ENCODE results near the gene MAN2B2.

MAN2B2 gene

DNA sequence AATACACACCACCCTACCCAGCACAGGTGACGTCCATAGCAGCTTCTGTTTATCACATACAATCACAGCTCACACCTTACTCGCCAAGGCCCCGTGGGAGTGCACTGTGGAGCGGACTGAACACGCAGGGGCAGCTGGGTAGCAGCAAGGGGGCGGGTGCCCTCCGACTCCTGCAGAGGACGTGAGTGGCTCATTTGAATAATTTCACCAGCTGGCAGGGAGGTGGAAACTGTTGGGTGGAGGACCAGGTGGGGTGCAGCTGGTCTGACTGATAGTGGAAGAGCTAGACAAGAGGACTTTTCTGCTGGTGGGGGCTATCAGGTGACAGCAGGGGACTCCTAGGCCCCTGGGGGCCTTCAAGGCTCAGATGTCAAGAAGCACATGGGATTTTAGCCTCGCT, 16.3 kb downstream of the MAN2B2 start:
- no peaks in the 10 kb centered on the region for H3K9me3 ChIP-seq
- no peak overlapping the region for H3K4me3 ChIP-seq
- no peak for TF ChIP-seq Cebpa-rat (IDR thresholded peaks at IDR 0.05)
- H3K27ac ChIP-seq: peak overlapping the region; percentile 58
- no peaks in the 10 kb centered on the region for H4K20me1 ChIP-seq
- peaks cover 39% of the 10 kb centered on the region for H3K36me3 ChIP-seq
- no peak overlapping the region for H3K9ac ChIP-seq
- H3K4me2 ChIP-seq: peak overlapping the region; percentile 70
- H3K4me1 ChIP-seq: peaks cover 19% of the 10 kb centered on the region
- H3K27me3 ChIP-seq: no peaks in the 10 kb centered on the region

DNA sequence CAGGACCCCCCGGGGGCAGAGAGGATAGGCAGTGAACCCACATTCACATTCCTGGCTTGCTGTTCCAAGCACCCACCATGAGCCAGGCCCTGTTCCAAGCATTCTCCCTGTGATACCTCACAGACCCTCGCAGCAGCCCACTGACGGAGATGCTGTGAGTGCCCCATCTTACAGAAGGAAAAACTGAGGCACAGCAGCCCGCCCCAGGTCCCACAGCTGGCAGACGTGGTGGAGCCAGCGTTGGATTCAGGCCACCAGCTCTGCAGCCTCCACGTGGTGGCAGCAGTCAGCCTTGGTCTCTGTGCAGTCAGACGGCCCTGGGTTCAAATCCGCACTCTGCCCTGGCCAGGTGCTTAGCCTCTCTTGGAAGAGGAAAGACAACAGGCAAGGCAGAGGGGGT, 16.8 kb downstream of the MAN2B2 start:
- Histone ChIP-seq H3K9me3 (no peaks in the 10 kb centered on the region), H3K9ac (no peak overlapping the region), H3K4me2 (peak overlapping the region; percentile 70), H3K36me3 (peaks cover 39% of the 10 kb centered on the region), H4K20me1 (no peaks in the 10 kb centered on the region), H3K4me1 (peaks cover 24% of the 10 kb centered on the region), H3K4me3 (no peak overlapping the region), H3K27ac (peak overlapping the region; percentile 58), H3K27me3 (no peaks in the 10 kb centered on the region)
- no peak for TF ChIP-seq Cebpa-rat (IDR thresholded peaks at IDR 0.05)

DNA sequence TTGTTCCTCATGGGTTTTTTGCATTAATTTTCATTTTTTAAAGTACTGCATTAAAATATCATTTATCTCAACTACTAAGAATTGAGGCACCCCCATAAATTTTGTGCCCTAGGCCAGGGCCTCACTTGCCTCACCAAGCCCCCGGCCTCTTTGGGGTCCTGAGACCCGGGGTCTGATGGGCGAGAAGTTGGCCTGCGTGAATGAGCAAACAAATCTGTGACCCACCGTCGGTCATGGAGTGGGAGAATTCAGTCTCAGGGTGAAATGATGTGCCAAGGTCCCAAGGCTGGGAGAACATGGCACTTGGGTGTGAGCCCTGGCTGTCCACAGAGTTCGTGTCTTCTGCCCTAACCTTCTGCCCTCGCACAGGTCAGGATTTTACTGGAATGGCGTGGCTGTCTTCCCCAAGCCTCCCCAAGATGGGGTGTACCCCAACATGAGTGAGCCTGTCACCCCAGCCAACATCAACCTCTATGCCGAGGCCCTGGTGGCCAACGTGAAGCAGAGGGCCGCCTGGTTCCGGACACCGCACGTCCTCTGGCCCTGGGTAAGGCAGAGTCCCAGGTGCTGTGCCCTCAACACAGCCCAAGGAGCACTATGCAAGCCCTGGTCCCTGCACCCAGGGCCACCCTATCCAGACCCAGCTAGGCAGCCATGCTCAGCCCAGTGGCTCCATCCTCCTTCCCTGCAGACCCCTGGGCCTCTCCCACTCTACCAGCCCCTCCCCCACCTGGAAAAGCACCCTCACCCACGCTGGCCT, 18.0 kb downstream of the MAN2B2 start:
- H3K27ac ChIP-seq: no peak overlapping the region
- TF ChIP-seq Cebpa-rat (IDR thresholded peaks at IDR 0.05): no peak
- H3K4me3 ChIP-seq: no peak overlapping the region
- H4K20me1 ChIP-seq: no peaks in the 10 kb centered on the region
- no peaks in the 10 kb centered on the region for H3K27me3 ChIP-seq
- no peak overlapping the region for H3K4me2 ChIP-seq
- peaks cover 36% of the 10 kb centered on the region for H3K4me1 ChIP-seq
- no peaks in the 10 kb centered on the region for H3K9me3 ChIP-seq
- peaks cover 32% of the 10 kb centered on the region for H3K36me3 ChIP-seq
- H3K9ac ChIP-seq: no peak overlapping the region

DNA sequence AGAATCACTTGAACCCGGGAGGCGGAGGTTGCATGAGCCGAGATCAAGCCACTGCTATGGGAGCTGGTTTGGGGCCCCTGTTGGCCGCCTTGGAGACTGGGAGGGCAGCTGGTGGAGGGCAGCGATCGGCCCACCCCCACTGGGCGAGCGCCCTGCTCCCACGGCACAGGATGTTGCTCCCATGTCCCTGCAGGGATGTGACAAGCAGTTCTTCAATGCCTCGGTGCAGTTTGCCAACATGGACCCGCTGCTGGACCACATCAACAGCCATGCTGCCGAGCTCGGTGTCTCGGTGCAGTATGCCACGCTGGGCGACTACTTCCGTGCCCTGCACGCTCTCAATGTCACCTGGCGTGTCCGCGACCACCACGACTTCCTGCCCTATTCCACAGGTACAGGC, 19.4 kb downstream of the MAN2B2 start:
- Histone ChIP-seq H3K9ac (no peak overlapping the region), H3K4me1 (peaks cover 49% of the 10 kb centered on the region), H3K36me3 (peaks cover 29% of the 10 kb centered on the region), H3K27me3 (no peaks in the 10 kb centered on the region), H4K20me1 (no peaks in the 10 kb centered on the region), H3K4me3 (no peak overlapping the region), H3K9me3 (no peaks in the 10 kb centered on the region), H3K27ac (no peak overlapping the region), H3K4me2 (no peak overlapping the region)
- no peak for TF ChIP-seq Cebpa-rat (IDR thresholded peaks at IDR 0.05)

- no peak for TF ChIP-seq Cebpa-rat (IDR thresholded peaks at IDR 0.05)
These were observed 19.9 kb downstream of the MAN2B2 start for GRCh38 chr4:6594826-6595355.

GRCh38 chr4:6595897-6596537, 21.0 kb downstream of the MAN2B2 start:
- no peak overlapping the region for H3K4me3 ChIP-seq
- TF ChIP-seq Cebpa-rat (IDR thresholded peaks at IDR 0.05): no peak
- peak overlapping the region; percentile 86 for H3K4me2 ChIP-seq
- no peaks in the 10 kb centered on the region for H3K9me3 ChIP-seq
- H3K4me1 ChIP-seq: peaks cover 63% of the 10 kb centered on the region
- no peaks in the 10 kb centered on the region for H3K27me3 ChIP-seq
- no peaks in the 10 kb centered on the region for H4K20me1 ChIP-seq
- H3K9ac ChIP-seq: 0 out of 2 replicates have a peak overlapping the region, but pooled peaks have one; percentile 3
- H3K36me3 ChIP-seq: peaks cover 25% of the 10 kb centered on the region
- peak overlapping the region; percentile 84; the same call in 1 of the 2 replicates for H3K27ac ChIP-seq

More at GRCh38 chr4:6594826-6595355, 19.9 kb downstream of the MAN2B2 start:
- H3K4me3 ChIP-seq: no peak overlapping the region
- H3K27ac ChIP-seq: no peak overlapping the region
- H3K9me3 ChIP-seq: no peaks in the 10 kb centered on the region
- H4K20me1 ChIP-seq: no peaks in the 10 kb centered on the region
- H3K4me2 ChIP-seq: no peak overlapping the region
- H3K27me3 ChIP-seq: no peaks in the 10 kb centered on the region
- H3K4me1 ChIP-seq: peaks cover 55% of the 10 kb centered on the region
- H3K36me3 ChIP-seq: peaks cover 25% of the 10 kb centered on the region
- no peak overlapping the region for H3K9ac ChIP-seq

GRCh38 chr4:6596948-6597347, 22.0 kb downstream of the MAN2B2 start:
- H4K20me1 ChIP-seq: no peaks in the 10 kb centered on the region
- H3K9ac ChIP-seq: 0 out of 2 replicates have a peak overlapping the region, but pooled peaks have one; percentile 3
- no peak for TF ChIP-seq Cebpa-rat (IDR thresholded peaks at IDR 0.05)
- H3K4me3 ChIP-seq: no peak overlapping the region
- H3K4me1 ChIP-seq: peaks cover 63% of the 10 kb centered on the region
- peak overlapping the region; percentile 84 for H3K27ac ChIP-seq
- H3K9me3 ChIP-seq: no peaks in the 10 kb centered on the region
- H3K4me2 ChIP-seq: peak overlapping the region; percentile 86
- no peaks in the 10 kb centered on the region for H3K27me3 ChIP-seq
- peaks cover 25% of the 10 kb centered on the region for H3K36me3 ChIP-seq

- H3K9me3 ChIP-seq: no peaks in the 10 kb centered on the region
- peak overlapping the region; percentile 30; the same call in 1 of the 2 replicates for H3K4me3 ChIP-seq
- H4K20me1 ChIP-seq: no peaks in the 10 kb centered on the region
- H3K27me3 ChIP-seq: no peaks in the 10 kb centered on the region
- H3K36me3 ChIP-seq: peaks cover 24% of the 10 kb centered on the region
- H3K27ac ChIP-seq: peak overlapping the region; percentile 84
- TF ChIP-seq Cebpa-rat (IDR thresholded peaks at IDR 0.05): no peak
- peaks cover 71% of the 10 kb centered on the region for H3K4me1 ChIP-seq
- H3K4me2 ChIP-seq: peak overlapping the region; percentile 86
- peak overlapping the region; percentile 63; the same call in 1 of the 2 replicates for H3K9ac ChIP-seq
These were observed 23.1 kb downstream of the MAN2B2 start for GRCh38 chr4:6598127-6598526.

- H3K36me3 ChIP-seq: peaks cover 22% of the 10 kb centered on the region
- H3K4me3 ChIP-seq: peak overlapping the region; percentile 30
- H3K4me2 ChIP-seq: peak overlapping the region; percentile 86
- H4K20me1 ChIP-seq: no peaks in the 10 kb centered on the region
- peak overlapping the region; percentile 84 for H3K27ac ChIP-seq
- H3K27me3 ChIP-seq: no peaks in the 10 kb centered on the region
- peaks cover 77% of the 10 kb centered on the region for H3K4me1 ChIP-seq
- H3K9ac ChIP-seq: peak overlapping the region; percentile 63
- no peaks in the 10 kb centered on the region for H3K9me3 ChIP-seq
- no peak for TF ChIP-seq Cebpa-rat (IDR thresholded peaks at IDR 0.05)
These were observed 23.7 kb downstream of the MAN2B2 start for GRCh38 chr4:6598641-6599040.
